Choroid plexus epithelial cell (primary cell): ENCODE data around the gene HTR3B.

Experiments
- DNase-seq: peaks from one replicate; pipeline ENCODE4 v3.0.0-alpha.2; 2010; ENCODE audit warnings: low read depth
- H3K4me3 ChIP-seq: 2 replicates; pipeline ENCODE4 v1.5.1; 2011; ENCODE audit warnings: low read depth, mild to moderate bottlenecking, control low read depth, low read length, moderate library complexity
- CTCF ChIP-seq: conservative IDR thresholded peaks from 2 replicates; pipeline ENCODE4 v1.5.1; 2011; ENCODE audit warnings: low read depth, mild to moderate bottlenecking, control low read depth, inconsistent platforms, low read length, moderate library complexity

Gene HTR3B

GRCh38 chr11:113904379-113905101, at the start of gene HTR3B:
Gene HTR3B, plus strand, starts transcription at chr11:113904796. Its CDS starts 138 bp downstream, at chr11:113904934.
- DNase-seq: no peak
- no peak for TF ChIP-seq CTCF
- H3K4me3 ChIP-seq: no peak within 1 kb of the TSS

GRCh38 chr11:113855803-113856202, 48.8 kb upstream of the HTR3B start:
- DNase-seq: no peak
- TF ChIP-seq CTCF: no peak
- no peak overlapping the region for H3K4me3 ChIP-seq

DNA sequence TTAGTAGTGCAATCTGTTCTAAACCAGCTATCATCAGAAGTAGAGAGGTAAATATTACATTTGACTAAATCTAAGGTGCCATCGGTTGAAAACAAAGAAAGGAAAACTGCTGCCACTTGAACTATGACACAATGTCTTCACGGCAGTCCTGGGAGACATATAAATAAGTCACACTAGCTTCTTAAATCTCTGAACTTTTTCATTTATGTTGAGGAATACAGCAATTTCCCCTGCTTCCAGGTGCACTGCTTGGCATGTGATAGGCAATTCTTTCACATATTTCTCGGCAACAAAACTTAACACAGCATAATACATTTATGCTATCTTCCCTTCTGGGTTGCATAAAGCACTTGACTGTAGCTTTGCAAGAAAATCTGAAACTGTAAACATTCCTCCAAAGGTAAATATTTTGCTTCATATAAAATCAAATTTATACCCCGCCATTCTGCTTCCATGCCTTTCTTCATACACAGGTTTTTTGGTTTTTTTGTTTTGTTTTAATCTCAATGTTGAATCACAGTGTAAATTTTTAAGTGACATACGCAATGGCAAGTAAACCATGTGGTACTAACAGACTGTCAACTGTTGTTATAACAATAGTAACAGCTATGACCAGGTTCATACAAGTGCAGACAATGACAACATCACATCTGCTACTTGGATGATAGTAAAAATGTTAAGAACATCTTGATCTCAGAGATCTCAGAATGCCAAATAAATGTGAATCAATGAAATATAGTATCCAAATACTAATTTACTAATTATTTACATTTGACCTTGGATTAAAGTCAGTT, 47.4 kb upstream of the HTR3B start:
- no peak overlapping the region for H3K4me3 ChIP-seq
- DNase-seq: no peak
- TF ChIP-seq CTCF: no peak

DNA sequence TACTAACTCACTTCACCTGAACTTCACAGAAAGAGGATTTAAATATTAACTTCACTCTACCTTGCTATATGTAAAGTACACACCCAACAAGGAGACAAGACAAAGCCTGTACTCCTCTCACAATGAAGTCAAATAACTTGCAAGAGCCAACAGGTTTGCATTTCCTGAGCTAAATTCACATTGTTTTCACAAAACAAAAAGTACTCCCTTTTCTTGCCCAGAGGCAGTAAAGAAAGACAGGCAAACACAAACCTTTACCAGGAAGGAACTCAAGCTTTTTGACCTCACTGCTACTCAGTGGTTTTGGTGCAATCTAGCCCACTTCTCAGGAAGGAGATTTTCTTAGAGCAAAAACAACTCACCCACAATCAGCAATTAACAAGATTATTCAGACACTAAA, 44.9 kb upstream of the HTR3B start:
- no peak overlapping the region for H3K4me3 ChIP-seq
- no peak for TF ChIP-seq CTCF
- peak; percentile 14 for DNase-seq

GRCh38 chr11:113862435-113862834, 42.2 kb upstream of the HTR3B start:
- peak; percentile 68 for DNase-seq
- no peak for TF ChIP-seq CTCF
- H3K4me3 ChIP-seq: no peak overlapping the region

DNA sequence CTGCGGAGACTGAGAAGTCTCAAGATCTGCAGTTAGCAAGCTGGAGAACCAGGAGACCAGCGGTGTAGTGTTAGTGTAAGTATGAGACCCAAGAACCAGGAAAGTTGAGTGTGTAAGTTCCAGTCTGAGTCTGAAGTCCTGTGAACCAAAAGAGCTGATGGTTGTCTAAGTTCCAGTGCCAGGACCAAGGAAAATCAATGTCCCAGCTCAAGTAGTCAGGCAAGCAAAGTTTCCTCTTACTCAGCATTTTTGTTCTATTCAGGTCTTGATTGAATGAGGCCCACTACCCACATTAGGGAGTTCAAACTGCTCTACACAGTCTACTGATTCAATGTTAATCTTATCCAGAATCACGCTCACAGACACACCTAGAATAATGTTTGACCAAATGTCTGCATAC, 40.2 kb upstream of the HTR3B start:
- no peak for DNase-seq
- no peak overlapping the region for H3K4me3 ChIP-seq
- no peak for TF ChIP-seq CTCF

- TF ChIP-seq CTCF: no peak
- DNase-seq: no peak
- H3K4me3 ChIP-seq: no peak overlapping the region
Measured at GRCh38 chr11:113865873-113866272, 38.7 kb upstream of the HTR3B start.
